Tongue (tissue), 2 donors: Measurements from ENCODE around the gene CTDNEP1. TPM values are rescaled to one million over a fixed set of nuclear protein-coding genes. Genes with fewer than 3 reads are reported as not detected.

ENCODE experiments used
- DNase-seq: peaks from one replicate; pipeline ENCODE4 v3.0.0-alpha.2; 2015
- total RNA-seq: library from RNA; depleted of rRNA; stranded (reverse); fragments of >200 nt; gene quantifications from one replicate; pipeline ENCODE4 v1.2.3, GENCODE V29; 2014

The CTDNEP1 gene
- total RNA-seq, 1 donor from 2014 or later: 63.6 TPM

DNA sequence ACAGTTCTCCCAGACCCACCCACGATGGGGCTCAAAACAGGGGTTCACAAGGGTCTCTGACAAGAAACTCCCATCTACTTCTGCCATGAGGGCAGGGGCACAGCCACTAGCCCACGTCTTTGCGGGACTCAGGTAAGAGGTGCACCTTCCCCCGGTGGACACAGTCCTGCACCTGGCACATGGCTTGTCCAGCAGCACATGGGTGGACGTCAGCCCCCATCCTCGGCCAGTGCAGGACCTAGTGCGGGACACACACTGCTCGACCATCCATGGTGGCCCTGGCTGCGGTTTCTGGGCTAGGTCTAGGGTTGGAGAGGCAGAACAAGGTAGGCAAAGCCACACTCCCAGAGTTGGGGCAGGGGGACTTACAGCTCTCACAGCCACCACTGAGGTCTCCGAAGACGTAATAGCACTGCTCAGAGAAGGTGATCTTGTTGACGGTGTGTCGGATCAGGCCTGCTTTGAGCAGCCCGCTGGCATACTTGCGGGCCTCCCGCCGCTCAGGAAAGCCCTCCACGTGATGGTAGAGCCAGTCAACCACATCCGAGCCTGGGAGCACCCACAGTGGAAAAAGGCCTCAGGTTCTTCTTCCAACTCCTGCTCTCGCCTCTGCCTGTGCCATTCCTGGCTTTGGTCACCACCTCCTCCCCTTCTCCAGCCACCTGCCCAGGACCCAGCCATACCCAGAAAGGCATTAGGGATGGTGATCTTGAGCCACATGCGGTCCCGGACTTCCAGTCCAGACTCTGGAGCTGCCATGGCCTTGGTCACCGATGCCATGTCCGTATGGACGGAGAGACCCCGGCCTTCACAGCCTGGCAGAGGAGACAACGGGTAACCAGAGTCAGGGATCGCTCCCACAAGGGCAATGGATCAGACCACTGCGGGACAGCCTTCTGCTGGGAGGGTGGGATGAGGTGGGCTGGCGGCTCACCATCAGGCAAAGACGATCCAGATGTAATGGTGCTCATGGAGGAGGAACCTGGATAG, 24.5 kb downstream of the CTDNEP1 start:
- no peak for DNase-seq

DNA sequence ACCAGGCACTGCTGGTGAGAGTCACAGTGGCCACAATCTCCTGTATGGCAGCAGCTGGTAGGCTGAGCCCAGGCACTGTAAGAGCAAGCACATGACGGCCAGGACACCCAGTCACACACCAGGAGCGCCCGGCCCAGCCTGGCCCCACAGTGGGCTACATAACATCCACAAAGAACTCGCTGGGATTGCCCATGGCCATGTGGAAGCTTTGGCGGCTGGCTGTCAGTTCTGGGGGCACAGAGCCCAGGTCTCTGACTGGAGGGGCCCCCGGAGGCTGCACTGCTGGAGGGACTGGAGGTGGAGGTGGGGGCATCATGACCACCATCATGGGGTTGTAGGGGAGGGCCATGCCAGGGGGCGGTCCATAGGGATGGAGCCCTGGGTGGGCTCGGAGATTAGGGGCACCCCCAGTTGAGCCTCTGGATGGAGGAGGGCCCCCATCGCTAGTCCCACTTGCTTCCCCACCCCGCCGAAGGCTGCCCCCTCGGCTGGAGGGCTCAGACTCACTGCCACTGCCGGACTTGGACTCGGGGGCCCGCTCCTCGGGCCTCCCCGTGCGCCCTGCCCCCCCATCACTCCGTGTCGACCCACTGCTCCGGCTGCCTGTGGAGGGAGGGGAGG, 25.7 kb downstream of the CTDNEP1 start:
- no peak for DNase-seq

DNA sequence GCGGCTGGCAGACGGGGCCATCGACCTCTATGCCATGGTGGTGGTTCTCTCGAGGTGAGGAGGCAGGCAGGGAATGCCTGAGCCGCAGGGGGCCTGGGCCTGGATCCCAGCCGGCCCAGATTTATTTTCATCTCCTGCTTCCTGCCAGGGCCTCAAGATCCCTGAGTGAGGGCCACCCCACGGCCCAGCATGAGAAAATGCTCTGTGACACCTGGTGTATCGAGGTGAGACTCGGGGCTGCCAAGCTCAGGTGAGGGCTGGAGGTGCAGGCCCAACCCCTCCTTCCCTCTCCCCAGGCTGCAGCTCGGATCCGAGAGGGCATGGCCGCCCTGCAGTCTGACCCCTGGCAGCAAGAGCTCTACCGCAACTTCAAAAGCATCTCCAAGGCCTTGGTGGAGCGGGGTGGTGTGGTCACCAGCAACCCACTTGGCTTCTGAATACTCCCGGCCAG, 26.8 kb downstream of the CTDNEP1 start:
- no peak for DNase-seq

DNA sequence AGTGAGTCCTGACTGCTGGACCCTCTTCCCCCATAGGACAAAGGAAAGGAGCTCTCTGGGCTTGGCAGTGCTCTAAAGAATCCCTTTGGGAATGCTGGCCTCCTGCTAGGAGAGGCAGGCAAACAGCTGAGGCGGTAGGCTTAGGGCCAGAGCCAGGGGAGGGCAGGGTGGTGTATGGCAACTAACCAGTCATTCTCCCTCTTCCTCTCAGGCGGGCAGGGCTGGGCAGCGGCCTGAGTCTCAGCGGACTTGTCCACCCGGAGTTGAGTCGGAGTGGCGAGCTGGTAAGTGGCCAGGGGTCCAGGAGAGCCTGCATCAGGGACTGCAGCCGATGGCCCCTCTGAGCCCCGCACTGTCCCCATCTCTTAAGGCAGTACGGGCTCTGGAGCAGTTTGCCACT, 27.4 kb downstream of the CTDNEP1 start:
- DNase-seq: no peak

DNA sequence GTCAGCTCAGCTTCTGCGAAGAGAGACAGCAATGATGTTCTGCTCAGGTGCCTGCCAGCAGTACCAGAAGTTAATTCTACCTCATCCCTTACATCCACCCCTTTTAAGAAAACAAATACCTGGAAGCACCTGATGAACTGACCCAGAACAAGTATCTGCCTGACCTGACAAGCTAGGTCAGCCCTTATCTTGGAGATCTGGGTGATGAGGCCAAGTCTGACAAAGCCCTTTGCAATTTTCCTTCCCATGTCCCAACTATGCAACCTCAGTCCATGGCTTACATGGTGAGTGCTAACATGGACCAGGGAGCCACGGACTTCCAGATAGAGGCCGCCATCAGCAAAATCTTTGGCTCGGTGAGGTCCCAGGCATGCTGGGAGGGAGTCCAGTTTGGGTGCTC, 28.2 kb downstream of the CTDNEP1 start:
- DNase-seq: no peak

DNA sequence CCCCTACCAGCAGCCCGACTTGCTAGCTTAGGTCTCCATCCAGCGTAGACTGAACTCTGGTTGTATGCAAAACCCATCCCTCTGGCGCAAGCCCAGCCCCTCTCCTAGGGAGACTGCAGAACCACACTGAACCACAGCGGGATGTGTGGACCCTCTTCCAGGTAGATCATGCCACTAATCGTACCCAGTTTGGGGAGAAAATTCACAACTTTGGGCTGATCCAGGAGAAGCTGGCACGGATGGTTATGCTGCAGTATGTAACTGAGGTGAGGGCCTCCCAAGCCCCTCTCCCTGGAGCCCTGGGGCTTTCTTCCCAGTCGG, 28.6 kb downstream of the CTDNEP1 start:
- no peak for DNase-seq

DNA sequence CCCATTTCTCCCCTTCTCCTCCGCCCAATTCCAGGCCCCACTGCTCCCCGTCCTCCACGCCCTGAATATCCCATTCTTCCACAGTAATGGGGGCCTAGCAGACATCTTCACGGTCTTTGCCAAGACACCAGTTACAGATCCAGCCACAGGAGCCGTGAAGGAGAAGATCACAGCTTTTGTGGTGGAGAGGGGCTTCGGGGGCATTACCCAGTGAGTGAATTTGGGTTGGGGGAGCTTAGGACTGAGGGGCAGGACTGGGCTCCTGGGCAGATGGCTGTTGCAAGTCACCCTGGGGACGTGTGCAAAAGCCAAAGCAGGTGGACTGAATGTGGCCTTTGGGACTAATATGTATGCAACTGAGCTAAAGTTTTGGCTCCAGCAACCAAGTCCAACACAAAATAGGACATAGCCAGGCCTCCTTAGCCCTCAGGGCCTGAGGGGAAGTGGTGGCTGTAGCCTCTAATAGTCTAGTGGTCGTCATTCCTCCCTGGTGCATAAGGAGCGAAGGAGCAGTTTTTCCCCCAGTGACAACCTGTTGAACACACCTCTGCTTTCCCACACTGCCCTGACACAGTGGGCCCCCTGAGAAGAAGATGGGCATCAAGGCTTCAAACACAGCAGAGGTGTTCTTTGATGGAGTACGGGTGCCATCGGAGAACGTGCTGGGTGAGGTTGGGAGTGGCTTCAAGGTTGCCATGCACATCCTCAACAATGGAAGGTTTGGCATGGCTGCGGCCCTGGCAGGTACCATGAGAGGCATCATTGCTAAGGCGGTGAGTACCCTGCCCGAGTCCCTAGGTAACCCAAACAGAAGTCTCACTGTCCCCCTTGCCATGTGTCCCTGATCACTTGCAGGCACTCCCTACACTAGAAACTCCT, 29.2 kb downstream of the CTDNEP1 start:
- DNase-seq: no peak

DNA sequence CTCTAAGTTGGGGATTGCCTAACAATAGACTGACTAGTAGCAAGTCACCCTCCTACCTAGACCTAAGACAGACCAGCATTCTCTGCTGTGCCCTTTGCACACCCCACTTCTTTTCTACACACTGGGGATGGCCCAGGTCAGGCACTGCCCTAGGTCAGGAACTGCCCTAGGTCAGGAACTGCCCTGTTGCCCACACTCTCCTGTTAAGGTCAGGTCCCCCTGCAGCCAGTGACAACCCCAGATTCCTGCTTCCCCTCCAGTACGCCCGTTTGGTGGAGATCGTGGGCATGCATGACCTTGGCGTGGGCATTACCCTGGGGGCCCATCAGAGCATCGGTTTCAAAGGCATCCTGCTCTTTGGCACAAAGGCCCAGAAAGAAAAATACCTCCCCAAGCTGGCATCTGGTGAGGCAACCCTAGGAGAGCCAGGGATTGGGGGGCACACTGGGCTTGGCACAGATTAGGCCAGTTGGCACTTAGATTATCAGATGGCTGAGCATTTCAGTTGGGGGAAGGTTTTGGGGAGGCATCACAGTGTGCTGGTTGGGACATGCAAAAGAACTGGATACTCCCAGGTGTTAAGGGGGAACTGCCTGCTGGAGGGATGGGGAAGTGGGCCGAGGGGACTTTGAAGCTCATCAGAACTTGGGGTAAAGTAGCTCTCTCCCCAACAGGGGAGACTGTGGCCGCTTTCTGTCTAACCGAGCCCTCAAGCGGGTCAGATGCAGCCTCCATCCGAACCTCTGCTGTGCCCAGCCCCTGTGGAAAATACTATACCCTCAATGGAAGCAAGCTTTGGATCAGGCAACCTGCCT, 30.0 kb downstream of the CTDNEP1 start:
- DNase-seq: no peak

DNA sequence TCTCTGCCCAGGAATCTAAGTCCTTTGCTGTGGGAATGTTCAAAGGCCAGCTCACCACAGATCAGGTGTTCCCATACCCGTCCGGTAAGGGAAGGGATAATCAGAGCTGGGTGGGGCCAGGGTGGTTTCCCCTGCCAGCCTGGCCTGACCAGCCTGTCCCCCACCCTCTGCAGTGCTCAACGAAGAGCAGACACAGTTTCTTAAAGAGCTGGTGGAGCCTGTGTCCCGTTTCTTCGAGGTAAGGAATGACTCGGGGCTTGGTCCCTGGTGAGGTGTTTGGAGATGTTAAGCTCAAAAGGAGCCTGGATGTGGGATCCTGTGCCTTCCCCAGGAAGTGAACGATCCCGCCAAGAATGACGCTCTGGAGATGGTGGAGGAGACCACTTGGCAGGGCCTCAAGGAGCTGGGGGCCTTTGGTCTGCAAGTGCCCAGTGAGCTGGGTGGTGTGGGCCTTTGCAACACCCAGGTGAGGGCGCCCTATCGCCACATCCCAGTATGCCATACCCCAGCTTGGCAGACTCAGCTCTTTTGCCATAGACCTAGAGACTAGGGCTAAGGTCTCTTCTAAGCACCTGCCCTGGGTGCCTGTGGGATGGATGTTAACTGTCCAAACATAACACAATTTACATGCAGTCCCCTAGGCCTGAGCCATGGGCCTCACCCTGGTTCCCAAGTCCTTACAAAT, 30.8 kb downstream of the CTDNEP1 start:
- no peak for DNase-seq

DNA sequence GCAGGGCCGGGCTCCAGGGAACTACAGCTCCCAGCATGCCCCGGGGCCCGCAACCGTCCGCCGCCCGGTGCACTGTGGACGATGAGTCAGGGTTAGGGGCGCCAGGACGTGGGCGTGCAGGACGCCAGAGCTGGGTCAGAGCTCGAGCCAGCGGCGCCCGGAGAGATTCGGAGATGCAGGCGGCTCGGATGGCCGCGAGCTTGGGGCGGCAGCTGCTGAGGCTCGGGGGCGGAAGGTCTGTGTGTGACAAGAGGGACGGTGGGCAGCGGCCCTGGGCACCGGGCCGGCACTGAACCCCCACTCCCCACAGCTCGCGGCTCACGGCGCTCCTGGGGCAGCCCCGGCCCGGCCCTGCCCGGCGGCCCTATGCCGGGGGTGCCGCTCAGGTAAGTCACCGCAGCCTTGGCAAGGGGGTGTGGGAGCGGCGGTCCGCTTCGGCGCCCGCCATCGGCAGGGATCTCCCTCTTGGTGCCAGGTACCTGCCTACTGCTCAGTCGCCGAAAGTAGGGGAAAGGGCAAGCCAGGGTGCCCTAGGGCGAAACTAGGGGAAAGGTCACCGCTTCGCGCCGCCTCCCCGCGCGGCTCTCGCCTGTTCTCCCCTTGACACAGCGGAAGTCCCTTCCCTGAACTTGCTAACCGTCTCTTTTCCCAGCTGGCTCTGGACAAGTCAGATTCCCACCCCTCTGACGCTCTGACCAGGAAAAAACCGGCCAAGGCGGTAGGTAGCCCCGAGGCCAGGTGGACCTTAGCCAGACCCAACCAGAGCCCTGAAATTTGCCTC, 31.5 kb downstream of the CTDNEP1 start, which contains the start of the genes ACADVL and DLG4:
Gene ACADVL, plus strand, starts transcription at position 127 of the 781 bp plus-strand sequence. Its CDS starts 47 bp downstream, at position 174.
Gene DLG4, minus strand, starts transcription at position 25 of the 781 bp plus-strand sequence.
- DNase-seq: peak; percentile 95

DNA sequence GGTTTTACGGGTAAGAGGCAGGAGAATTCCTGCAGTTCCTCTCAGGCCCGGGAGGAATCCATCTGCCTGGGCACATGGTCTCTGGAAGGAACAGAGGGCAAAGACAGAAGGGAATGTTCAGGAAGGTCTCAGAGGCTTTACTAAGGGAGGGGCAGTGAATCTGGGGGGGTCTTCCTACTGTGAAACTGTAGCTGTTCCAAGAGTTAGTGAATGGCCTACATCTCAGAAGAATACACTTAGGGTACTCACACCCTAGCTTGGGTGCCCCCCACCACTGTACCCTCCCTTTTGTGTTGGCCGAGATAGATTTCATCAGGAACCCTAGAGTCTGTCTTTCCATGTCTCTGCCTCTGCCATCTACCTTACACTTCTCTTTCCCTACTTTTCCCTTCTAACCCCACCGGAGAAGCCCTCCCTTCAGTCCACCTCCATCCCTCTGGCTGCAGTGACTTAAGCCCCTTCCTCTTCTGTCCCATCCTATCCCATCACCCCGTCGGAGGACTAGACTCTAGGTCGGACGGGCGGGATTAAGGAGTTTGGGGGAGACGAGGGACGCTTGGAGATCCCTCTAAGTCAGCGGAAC, 32.2 kb downstream of the CTDNEP1 start:
- no peak for DNase-seq

DNA sequence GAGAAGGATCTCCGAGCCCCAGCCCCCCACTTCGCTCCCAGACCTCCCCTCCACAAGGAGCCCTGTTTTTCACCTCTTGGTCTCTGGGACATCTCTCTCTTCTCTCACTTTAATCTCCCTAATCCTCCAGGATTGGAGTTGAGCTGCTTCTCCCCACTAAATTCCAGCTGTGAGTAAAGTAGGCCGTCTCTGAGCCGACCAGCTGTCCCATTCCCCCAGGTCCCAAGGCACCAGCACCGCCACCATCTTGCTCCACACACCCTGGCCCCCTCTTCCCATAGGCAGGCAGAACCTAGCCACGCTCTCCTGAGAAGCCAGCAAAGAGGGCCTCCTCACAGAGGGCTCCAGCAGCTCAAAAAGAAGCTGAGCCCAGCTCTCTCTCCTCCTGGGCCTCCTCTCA, 32.8 kb downstream of the CTDNEP1 start:
- no peak for DNase-seq

DNA sequence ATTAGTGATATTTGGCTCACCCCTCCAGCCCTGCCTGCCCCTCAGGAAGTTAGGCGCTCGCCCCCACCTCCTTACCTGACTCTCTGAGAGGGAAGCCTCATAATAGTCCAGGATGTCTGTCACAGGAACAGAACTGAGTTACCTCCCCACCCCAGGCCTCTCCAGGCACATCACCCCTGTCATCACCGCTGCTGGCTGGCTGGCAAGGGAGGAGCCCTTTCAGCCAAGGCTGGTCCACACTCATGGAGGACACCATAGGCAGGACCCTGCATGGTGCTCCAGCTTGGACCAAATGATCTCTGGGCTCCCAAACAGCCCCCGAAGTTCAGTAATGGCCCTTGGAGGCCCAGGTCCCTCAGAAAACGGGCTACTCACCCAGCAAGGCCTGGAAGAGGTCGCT, 33.4 kb downstream of the CTDNEP1 start:
- DNase-seq: no peak

DNA sequence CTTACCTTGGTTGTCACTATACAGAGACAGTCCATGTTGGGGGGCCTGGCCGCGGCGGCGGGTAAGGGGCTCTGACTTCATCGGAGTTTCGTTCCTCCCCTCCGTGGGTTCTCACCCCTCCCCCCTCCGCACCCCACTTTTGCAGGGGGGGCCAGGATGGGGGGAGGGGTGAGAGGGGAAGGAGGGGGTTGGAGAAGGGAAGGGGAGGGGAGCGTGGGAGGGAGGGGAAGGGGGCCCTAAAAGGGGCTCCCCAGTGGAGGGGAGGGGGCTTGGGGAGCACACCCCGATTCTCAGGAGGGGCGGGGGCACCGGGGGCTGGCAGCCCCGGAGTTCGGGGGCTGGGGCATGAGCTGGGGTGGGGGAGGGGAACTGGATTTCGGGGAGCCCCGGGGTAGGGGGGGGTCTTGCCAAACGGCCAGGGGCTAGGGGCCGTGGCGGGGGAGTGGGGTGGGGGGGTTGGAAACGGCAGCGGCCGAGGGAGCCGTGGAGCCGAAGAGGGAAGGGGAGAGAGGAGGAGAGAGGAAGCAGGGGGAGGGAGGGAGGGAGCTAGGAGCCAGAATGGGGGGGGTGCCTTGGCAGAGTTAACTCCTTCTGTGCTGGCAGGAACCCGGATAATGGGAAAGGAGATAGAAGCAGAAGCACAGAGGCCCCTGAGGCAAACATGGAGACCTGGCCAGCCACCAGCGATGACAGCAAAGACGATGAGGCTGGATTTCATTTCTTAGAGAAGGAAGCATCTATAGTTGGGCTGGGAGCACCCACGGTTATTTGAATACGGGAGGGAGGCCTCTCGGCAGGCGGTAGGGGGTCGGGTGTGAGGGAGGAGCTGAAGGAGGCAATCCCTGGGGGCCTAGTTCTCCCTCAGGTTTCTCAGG, 34.2 kb downstream of the CTDNEP1 start:
- DNase-seq: peak; percentile 88

DNA sequence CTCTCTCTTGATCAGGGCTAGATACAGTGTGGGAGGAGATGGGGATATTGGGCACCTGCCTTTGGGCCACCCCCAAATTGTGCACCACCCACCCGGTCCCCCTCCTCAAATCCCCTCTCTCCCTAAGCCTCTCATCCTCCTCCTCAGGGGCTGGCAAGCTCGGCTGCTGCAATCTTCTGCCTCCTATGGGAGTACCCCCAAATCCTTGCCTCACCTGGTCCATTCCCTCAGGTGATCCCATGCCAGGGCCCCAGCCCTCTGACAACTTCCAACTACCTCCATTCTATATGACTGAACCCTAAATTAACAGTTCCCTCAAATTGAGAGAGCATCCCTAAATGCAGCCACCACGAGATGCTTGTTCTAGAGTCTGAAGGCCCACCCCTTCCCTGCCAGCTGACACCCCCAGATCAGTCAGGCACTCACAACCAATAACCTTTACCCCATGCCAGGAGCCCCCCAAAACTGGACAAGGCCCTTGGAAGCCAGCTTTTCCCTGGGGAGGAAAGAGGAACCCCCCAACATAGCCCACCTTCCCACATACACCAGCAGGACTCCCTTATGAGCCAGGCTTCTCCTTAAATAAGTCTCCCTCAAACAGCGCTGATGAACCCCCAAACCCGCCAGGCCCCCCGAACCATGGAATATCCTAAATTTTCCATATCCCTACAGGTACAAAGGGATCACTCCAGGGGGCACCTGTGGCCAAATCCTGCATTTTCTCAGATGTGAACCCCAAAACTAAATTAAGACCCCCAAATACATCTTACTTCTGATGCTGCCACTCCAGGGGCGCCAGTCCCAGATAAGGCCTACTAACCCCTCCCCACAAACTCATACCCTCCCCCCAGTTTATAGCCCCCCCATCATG, 35.1 kb downstream of the CTDNEP1 start:
- no peak for DNase-seq

DNA sequence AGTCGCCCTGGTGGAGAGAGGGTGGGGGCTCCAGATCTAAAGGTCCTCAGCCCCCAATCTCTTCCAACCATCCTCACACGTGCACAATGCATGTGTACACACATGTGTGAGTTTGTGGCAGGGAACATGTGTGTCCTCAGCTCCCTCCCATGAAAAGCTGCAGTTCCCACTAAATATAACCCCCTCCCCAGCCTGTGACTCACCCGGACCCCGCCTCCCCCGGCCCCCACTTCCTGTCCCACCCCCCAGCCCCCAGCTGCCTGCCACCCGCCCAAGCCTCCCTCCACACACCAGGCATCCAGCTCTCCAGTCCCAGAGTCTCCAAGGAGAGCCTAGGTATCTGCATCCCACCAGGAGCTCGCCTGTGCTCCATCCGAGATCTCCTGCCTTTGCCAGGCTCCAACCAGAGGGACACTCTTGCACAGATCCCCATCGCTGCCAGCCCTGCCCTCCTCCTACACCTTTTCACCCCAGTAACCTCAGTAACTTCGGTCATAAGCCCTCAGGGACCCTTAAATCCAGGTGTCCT, 35.8 kb downstream of the CTDNEP1 start:
- DNase-seq: no peak

DNA sequence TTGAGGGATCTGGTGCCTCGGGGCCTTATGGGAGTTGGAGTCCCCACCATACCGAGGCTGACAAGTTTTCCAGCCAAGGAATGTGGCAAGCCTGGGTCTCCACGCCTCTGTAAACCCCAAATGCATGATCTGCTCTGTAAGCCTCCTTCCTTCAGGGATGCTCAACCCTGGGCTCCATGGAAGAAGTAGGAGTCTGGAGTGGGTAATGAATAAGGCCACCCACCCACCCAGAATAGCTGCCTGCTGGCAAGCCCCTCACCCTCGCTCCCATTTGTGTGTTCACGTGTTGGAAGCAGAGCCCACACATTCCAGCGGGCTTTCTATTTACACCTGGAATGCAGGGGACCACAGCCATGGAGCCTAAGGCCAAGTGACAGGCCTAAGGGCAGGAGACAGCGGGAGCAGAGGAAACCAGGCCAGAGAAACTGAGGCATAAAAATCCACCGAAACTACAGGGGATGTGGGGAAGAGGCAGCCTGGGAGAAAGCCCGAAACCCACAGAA, 36.3 kb downstream of the CTDNEP1 start:
- no peak for DNase-seq
